Calu3 (cell line): Measurements from ENCODE around the gene MARK2. TPM values are rescaled to one million over a fixed set of nuclear protein-coding genes. Genes with fewer than 3 reads are reported as not detected.

ENCODE experiments used
- BruUV-seq: library from RNA; stranded (reverse); fragments of 400-500 nt; replicated peaks from 2 replicates; lab custom pipeline; 2021; lab: Mats Ljungman, UMichigan
- CTCF ChIA-PET: fragments of 300-600 bp; sonication (Branson Sonifier 250); formaldehyde crosslinking; loops from one replicate; lab custom pipeline; 2022; ENCODE audit warnings: antibody characterized with exemption; lab: Charles Lee
- DNase-seq: peaks from one replicate; pipeline ENCODE4 v3.0.0; 2022
- H3K27ac Mint-ChIP-seq: one replicate; pipeline ENCODE4 v1.8.0; 2022; ENCODE audit warnings: mixed read lengths; ENCODE audit not compliant: unreplicated experiment
- H3K27me3 Mint-ChIP-seq: one replicate; pipeline ENCODE4 v1.8.0; 2022; ENCODE audit warnings: mixed read lengths; ENCODE audit not compliant: unreplicated experiment
- H3K36me3 Mint-ChIP-seq: one replicate; pipeline ENCODE4 v1.8.0; 2022; ENCODE audit warnings: mild to moderate bottlenecking, moderate library complexity, mixed read lengths; ENCODE audit not compliant: insufficient read depth, unreplicated experiment
- H3K4me1 Mint-ChIP-seq: one replicate; pipeline ENCODE4 v1.8.0; 2022; ENCODE audit warnings: mild to moderate bottlenecking, low read depth, mixed read lengths; ENCODE audit not compliant: unreplicated experiment
- H3K4me3 Mint-ChIP-seq: one replicate; pipeline ENCODE4 v1.8.0; 2022; ENCODE audit warnings: mild to moderate bottlenecking, low read depth, moderate library complexity, mixed read lengths; ENCODE audit not compliant: unreplicated experiment
- H3K9me3 Mint-ChIP-seq: one replicate; pipeline ENCODE4 v1.8.0; 2022; ENCODE audit warnings: low read depth, mixed read lengths; ENCODE audit not compliant: unreplicated experiment
- intact Hi-C: fragments of 100-400 bp; cut with micrococcal nuclease; formaldehyde crosslinking; loops from one replicate; pipeline ENCODE4 v1.10.0; 2022; ENCODE audit not compliant: unreplicated experiment
- total RNA-seq: library from RNA; stranded (reverse); gene quantifications from 2 replicates; pipeline ENCODE4 v1.2.3, GENCODE V29; 2022
- TF ChIP-seq, protein P1 (sequence below): fragments of 200-600 bp; IDR thresholded peaks from one replicate; pipeline ENCODE4 v1.8.0; 2022; ENCODE audit warnings: antibody characterized with exemption; ENCODE audit not compliant: unreplicated experiment

The MARK2 gene
- total RNA-seq, 1 experiment from 2014 or later: 63.1 TPM

DNA sequence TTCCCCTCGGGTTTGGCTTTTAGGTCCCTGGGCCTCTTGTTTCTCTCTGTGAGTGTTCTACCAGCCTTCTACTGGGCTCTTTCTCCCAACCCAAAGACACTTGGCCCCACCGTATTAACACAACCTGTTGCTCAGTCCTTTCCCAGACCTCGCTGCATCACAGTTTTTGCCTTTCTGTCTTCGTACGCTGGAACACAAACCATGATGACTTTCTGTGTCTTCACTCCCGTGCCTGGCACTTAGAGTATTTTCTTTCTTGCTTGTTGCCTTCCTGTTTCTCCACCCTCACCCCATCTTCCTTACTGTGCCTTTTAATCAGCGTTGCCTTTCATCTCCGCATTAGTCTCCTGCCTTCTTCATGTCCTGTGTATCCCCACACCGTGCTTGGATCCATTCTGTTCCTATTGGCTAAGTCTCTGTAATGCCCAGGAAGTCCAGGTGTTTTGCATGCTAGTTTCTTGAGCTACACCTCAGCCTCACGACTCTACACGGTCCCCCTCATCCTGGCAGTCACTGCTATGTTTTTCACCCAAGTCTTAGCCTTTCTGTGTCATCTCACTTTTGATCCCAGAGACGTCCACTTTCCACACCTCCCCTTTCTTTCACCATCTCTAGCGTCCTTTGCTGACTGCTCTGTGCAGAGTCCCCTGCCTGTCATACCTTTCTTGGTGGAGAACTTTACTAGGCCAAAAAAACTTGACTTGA is 1.6 kb downstream of the MARK2 start:
- DNase-seq: no peak

DNA sequence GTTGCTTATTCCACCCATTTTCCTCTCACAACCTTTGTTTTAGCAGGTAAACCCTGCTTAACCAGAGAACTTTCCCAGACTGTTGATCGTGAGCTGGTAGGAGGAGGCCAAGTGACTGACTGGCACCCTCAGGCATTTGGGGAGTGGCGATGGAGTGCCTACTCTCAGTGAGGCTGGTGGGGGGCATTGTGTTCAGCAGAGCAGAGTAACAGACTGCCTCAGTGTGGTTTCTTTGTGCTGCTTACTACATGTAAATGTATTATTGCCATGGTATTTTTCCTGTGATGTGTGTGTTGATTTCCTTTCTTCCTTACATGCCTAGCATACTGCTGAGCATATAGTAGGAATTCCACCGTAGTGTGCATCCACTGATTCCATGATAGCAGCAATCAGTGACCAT is 2.6 kb downstream of the MARK2 start:
- Mint-ChIP-seq H3K36me3 (peaks cover 52% of the 10 kb centered on the region), H3K27me3 (no peaks in the 10 kb centered on the region), H3K27ac (no peak overlapping the region), H3K4me3 (peak overlapping the region; percentile 75), H3K4me1 (peaks cover 48% of the 10 kb centered on the region), H3K9me3 (no peaks in the 10 kb centered on the region)
- DNase-seq: peak; percentile 52
- TF ChIP-seq, protein P1, sequence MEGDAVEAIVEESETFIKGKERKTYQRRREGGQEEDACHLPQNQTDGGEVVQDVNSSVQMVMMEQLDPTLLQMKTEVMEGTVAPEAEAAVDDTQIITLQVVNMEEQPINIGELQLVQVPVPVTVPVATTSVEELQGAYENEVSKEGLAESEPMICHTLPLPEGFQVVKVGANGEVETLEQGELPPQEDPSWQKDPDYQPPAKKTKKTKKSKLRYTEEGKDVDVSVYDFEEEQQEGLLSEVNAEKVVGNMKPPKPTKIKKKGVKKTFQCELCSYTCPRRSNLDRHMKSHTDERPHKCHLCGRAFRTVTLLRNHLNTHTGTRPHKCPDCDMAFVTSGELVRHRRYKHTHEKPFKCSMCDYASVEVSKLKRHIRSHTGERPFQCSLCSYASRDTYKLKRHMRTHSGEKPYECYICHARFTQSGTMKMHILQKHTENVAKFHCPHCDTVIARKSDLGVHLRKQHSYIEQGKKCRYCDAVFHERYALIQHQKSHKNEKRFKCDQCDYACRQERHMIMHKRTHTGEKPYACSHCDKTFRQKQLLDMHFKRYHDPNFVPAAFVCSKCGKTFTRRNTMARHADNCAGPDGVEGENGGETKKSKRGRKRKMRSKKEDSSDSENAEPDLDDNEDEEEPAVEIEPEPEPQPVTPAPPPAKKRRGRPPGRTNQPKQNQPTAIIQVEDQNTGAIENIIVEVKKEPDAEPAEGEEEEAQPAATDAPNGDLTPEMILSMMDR: no peak
- no TSS peak for BruUV-seq
- intact Hi-C loops: loop anchor here (2.0 to 5.0 kb wide), 2 partner anchors 31 to 46 kb away; no protein-coding TSS in a partner anchor
- CTCF ChIA-PET: interaction anchor here (0.6 to 2.9 kb wide), 3 partner anchors 30 to 104 kb away, joined by 5 to 10 read pairs (median 6); no protein-coding TSS in a partner anchor

More for the DNA sequence above, 1.6 kb downstream of the MARK2 start:
- TF ChIP-seq, protein P1: no peak
- BruUV-seq: no TSS peak
- peaks cover 52% of the 10 kb centered on the region for H3K36me3 Mint-ChIP-seq
- H3K27me3 Mint-ChIP-seq: no peaks in the 10 kb centered on the region
- CTCF ChIA-PET: interaction anchor here (0.7 to 2.9 kb wide), 3 partner anchors 31 to 105 kb away, joined by 3 to 10 read pairs (median 6); no protein-coding TSS in a partner anchor
- peak overlapping the region; percentile 34 for H3K27ac Mint-ChIP-seq
- H3K4me3 Mint-ChIP-seq: peak overlapping the region; percentile 75
- H3K4me1 Mint-ChIP-seq: peaks cover 48% of the 10 kb centered on the region
- H3K9me3 Mint-ChIP-seq: no peaks in the 10 kb centered on the region
- intact Hi-C loops: loop anchor here (2.0 to 5.0 kb wide), 2 partner anchors 32 to 47 kb away; no protein-coding TSS in a partner anchor

DNA sequence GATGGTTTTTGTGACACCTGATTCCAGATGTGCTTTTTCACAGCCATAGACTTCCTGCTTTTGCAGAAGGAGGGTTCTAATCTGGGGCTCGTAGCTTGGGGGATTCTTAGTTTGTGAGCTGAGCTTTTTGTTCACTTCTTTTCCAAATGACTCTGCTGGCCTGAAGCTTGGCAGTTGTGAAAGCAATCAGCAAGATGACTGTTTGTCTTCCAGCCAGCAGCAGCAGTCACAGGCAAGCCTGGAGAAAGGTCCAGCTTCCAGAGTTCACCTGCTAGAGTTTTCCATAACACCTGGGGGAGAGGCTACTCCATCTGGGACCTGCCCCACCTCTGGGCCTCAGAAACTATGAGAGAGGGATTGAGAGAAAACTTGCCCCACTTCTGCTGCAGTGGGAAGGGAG is 4.1 kb downstream of the MARK2 start:
- Mint-ChIP-seq H3K4me3 (no peak overlapping the region), H3K36me3 (peaks cover 59% of the 10 kb centered on the region), H3K27me3 (no peaks in the 10 kb centered on the region), H3K4me1 (peaks cover 50% of the 10 kb centered on the region), H3K9me3 (no peaks in the 10 kb centered on the region), H3K27ac (no peak overlapping the region)
- CTCF ChIA-PET: no interaction called here
- intact Hi-C loops: loop anchor here (5.0 kb wide), 1 partner anchor 44 kb away; no protein-coding TSS in a partner anchor
- no TSS peak for BruUV-seq
- TF ChIP-seq, protein P1: no peak
- DNase-seq: no peak

DNA sequence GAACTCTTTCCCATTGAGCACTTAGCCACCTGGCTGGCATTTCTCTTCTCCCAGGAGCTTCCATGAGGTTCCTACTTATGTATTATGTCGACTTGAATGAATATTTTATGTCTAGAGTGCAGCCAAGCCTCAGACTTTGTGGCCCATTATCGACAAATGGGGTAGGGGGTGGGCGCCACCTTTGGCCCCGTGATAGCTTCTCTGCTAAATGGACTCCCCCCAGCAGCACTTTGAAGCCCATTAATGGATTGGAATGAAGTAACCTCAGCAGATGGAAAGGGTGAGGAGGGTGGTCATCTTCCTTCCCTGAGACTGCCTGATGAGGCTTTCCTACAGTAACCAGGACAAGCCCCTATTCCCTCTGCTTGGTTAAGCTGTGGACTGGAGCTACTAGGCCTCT is 5.9 kb downstream of the MARK2 start:
- H3K4me3 Mint-ChIP-seq: no peak overlapping the region
- no peaks in the 10 kb centered on the region for H3K9me3 Mint-ChIP-seq
- no TSS peak for BruUV-seq
- no peaks in the 10 kb centered on the region for H3K27me3 Mint-ChIP-seq
- DNase-seq: no peak
- no peak overlapping the region for H3K27ac Mint-ChIP-seq
- H3K36me3 Mint-ChIP-seq: peaks cover 48% of the 10 kb centered on the region
- H3K4me1 Mint-ChIP-seq: peaks cover 51% of the 10 kb centered on the region
- CTCF ChIA-PET: interaction anchor here (2.3 kb wide), 1 partner anchor 101 kb away, joined by 7 read pairs; no protein-coding TSS in a partner anchor
- TF ChIP-seq, protein P1: no peak
- intact Hi-C loops: loop anchor here (5.0 kb wide), 1 partner anchor 42 kb away; no protein-coding TSS in a partner anchor
